GM15510 (cell line): ENCODE measurements around the gene LRRC3.

Experiments used
- POLR2A ChIP-seq: IDR thresholded peaks from 3 replicates; pipeline ENCODE4 v1.6.1; 2011; ENCODE audit warnings: borderline replicate concordance; ENCODE audit not compliant: insufficient read length; ENCODE audit errors: extremely low read depth

LRRC3 gene

GRCh38 chr21:44499631-44500030 is 44.3 kb downstream of the LRRC3 start:
- no peak for TF ChIP-seq POLR2A

- TF ChIP-seq POLR2A = no peak
Measured at GRCh38 chr21:44500111-44500510, 44.8 kb downstream of the LRRC3 start.

- TF ChIP-seq POLR2A = no peak
Measured at GRCh38 chr21:44502171-44502958, 47.1 kb downstream of the LRRC3 start.

GRCh38 chr21:44503901-44504399 is 48.6 kb downstream of the LRRC3 start:
- TF ChIP-seq POLR2A = no peak

GRCh38 chr21:44505673-44506278 is 50.5 kb downstream of the LRRC3 start:
- no peak for TF ChIP-seq POLR2A

- no peak for TF ChIP-seq POLR2A
Measured at GRCh38 chr21:44506279-44507255, 51.3 kb downstream of the LRRC3 start.

- TF ChIP-seq POLR2A = no peak
Measured at GRCh38 chr21:44507673-44508425, 52.5 kb downstream of the LRRC3 start.

GRCh38 chr21:44508426-44508710 is 53.1 kb downstream of the LRRC3 start:
- TF ChIP-seq POLR2A = no peak

GRCh38 chr21:44508711-44509445 is 53.6 kb downstream of the LRRC3 start:
- no peak for TF ChIP-seq POLR2A

GRCh38 chr21:44509539-44509938 is 54.2 kb downstream of the LRRC3 start:
- TF ChIP-seq POLR2A = no peak

GRCh38 chr21:44510109-44510507 is 54.8 kb downstream of the LRRC3 start:
- TF ChIP-seq POLR2A = no peak

- TF ChIP-seq POLR2A = no peak
Measured at GRCh38 chr21:44510508-44511218, 55.4 kb downstream of the LRRC3 start.

GRCh38 chr21:44511219-44511937 is 56.1 kb downstream of the LRRC3 start:
- TF ChIP-seq POLR2A = no peak
